ENCODE results near the gene TMEM97. TPM values are rescaled to one million over a fixed set of nuclear protein-coding genes. Genes with fewer than 3 reads are reported as not detected.

Gene TMEM97
- total RNA-seq, 3 donors from 2014 or later (not counting 1 experiment from before 2014, with no cell fraction given) = 4.6 to 8.8 (median 7.5) TPM

DNA sequence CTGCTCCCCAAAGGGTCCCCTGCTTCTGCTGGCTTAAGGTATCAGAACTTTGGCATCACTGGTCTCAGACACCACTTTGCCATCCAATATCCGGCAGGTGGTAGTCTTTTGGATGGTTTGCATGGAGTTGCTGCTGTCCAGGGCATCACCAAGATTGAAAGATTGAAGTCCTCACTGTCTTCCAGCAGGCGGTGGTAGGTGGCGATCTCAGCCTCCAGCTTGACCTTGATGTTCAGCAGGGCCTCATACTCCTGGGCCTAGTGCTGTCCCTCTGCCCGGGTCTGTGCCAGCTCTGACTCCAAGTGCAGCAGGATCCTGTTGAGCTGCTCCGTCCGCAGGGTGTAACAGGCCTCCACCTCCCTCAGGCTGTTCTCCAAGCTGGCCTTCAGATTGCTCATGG, 43.0 kb upstream of the TMEM97 start:
- H3K4me3 ChIP-seq (ENCODE audit: low read length) = no peak overlapping the region
- ATAC-seq (no peak), DNase-seq (no peak)
- no peaks in the 10 kb centered on the region for H3K9me3 Mint-ChIP-seq
- intact Hi-C loops (cut with micrococcal nuclease) = no loop called here
- TF ChIP-seq, protein P1, sequence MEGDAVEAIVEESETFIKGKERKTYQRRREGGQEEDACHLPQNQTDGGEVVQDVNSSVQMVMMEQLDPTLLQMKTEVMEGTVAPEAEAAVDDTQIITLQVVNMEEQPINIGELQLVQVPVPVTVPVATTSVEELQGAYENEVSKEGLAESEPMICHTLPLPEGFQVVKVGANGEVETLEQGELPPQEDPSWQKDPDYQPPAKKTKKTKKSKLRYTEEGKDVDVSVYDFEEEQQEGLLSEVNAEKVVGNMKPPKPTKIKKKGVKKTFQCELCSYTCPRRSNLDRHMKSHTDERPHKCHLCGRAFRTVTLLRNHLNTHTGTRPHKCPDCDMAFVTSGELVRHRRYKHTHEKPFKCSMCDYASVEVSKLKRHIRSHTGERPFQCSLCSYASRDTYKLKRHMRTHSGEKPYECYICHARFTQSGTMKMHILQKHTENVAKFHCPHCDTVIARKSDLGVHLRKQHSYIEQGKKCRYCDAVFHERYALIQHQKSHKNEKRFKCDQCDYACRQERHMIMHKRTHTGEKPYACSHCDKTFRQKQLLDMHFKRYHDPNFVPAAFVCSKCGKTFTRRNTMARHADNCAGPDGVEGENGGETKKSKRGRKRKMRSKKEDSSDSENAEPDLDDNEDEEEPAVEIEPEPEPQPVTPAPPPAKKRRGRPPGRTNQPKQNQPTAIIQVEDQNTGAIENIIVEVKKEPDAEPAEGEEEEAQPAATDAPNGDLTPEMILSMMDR (IDR thresholded peaks at IDR 0.05) = no peak
- H3K36me3 Mint-ChIP-seq = no peaks in the 10 kb centered on the region
- H3K4me1 ChIP-seq (ENCODE audit: control insufficient read depth, insufficient read depth, low read length) = peaks cover 19% of the 10 kb centered on the region
- no peak overlapping the region for H3K27ac ChIP-seq (ENCODE audit: low read length)
- WGBS (ENCODE audit: insufficient coverage) = 94% methylated on average over 6 of the region's 6 CpGs
- peaks cover 12% of the 10 kb centered on the region for H3K27me3 ChIP-seq (ENCODE audit: control insufficient read depth, insufficient read depth, low read length)
- H3K4me1 Mint-ChIP-seq = peaks cover 8 to 15% of the 10 kb centered on the region in 2 donors
- no peak overlapping the region for H3K4me3 Mint-ChIP-seq
- no peak overlapping the region for H3K27ac Mint-ChIP-seq
- H3K27me3 Mint-ChIP-seq (ENCODE audit: low read depth in 2 of 2) = peaks cover 32 to 42% of the 10 kb centered on the region in 2 donors
- H3K9me3 ChIP-seq (ENCODE audit: control insufficient read depth, insufficient read depth, low read length) = no peaks in the 10 kb centered on the region
- H3K36me3 ChIP-seq (ENCODE audit: control insufficient read depth, insufficient read depth, low read length) = no peaks in the 10 kb centered on the region

- TF ChIP-seq, protein P1 (IDR thresholded peaks at IDR 0.05) = no peak
- Histone ChIP-seq H3K4me3 (ENCODE audit: low read length) (no peak overlapping the region), H3K36me3 (ENCODE audit: control insufficient read depth, insufficient read depth, low read length) (no peaks in the 10 kb centered on the region), H3K27me3 (ENCODE audit: control insufficient read depth, insufficient read depth, low read length) (peaks cover 10% of the 10 kb centered on the region), H3K4me1 (ENCODE audit: control insufficient read depth, insufficient read depth, low read length) (peaks cover 19% of the 10 kb centered on the region), H3K9me3 (ENCODE audit: control insufficient read depth, insufficient read depth, low read length) (no peaks in the 10 kb centered on the region), H3K27ac (ENCODE audit: low read length) (no peak overlapping the region)
- no peaks in the 10 kb centered on the region for H3K36me3 Mint-ChIP-seq
- H3K27ac Mint-ChIP-seq = no peak overlapping the region
- intact Hi-C loops (cut with micrococcal nuclease) = no loop called here
- H3K27me3 Mint-ChIP-seq (ENCODE audit: low read depth in 2 of 2) = peaks cover 20 to 41% of the 10 kb centered on the region in 2 donors
- no peak for ATAC-seq
- no peak for DNase-seq
- 89% methylated on average over 5 of the region's 6 CpGs for WGBS (ENCODE audit: insufficient coverage)
- peaks cover 8 to 15% of the 10 kb centered on the region in 2 donors for H3K4me1 Mint-ChIP-seq
- no peak overlapping the region for H3K4me3 Mint-ChIP-seq
- H3K9me3 Mint-ChIP-seq = no peaks in the 10 kb centered on the region
Observed at GRCh38 chr17:28279411-28279810, 39.6 kb upstream of the TMEM97 start.

DNA sequence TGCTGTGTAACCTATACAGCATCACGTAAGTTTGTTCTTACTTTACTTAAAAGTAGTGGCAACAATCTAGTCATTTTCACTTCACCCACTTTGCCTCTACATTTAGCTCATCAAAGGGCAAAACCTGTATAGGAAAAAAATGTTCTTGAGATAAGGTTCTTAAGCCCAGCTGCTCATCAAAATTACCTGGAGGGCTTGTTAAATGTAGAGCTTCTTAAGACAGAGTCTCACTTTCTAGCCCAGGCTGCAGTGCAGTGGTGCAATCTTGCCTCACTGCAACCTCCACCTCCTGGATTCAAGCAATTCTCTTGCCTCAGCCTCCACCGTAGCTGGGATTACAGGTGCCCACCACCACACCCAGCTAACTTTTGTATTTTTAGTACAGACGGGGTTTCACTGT, 38.2 kb upstream of the TMEM97 start:
- DNase-seq (no peak), ATAC-seq (no peak)
- H3K4me1 ChIP-seq (ENCODE audit: control insufficient read depth, insufficient read depth, low read length) = peaks cover 12% of the 10 kb centered on the region
- no peak overlapping the region for H3K4me3 Mint-ChIP-seq
- no peak overlapping the region for H3K4me3 ChIP-seq (ENCODE audit: low read length)
- TF ChIP-seq, protein P1 (IDR thresholded peaks at IDR 0.05) = no peak
- no peak overlapping the region for H3K27ac ChIP-seq (ENCODE audit: low read length)
- H3K9me3 ChIP-seq (ENCODE audit: control insufficient read depth, insufficient read depth, low read length) = no peaks in the 10 kb centered on the region
- peaks cover 6% of the 10 kb centered on the region for H3K27me3 ChIP-seq (ENCODE audit: control insufficient read depth, insufficient read depth, low read length)
- no peaks in the 10 kb centered on the region for H3K36me3 Mint-ChIP-seq
- WGBS (ENCODE audit: insufficient coverage) = 89% methylated on average over 2 of the region's 3 CpGs
- no peaks in the 10 kb centered on the region for H3K36me3 ChIP-seq (ENCODE audit: control insufficient read depth, insufficient read depth, low read length)
- no peaks in the 10 kb centered on the region for H3K9me3 Mint-ChIP-seq
- H3K4me1 Mint-ChIP-seq = peaks cover 8 to 10% of the 10 kb centered on the region in 2 donors
- intact Hi-C loops (cut with micrococcal nuclease) = no loop called here
- no peak overlapping the region for H3K27ac Mint-ChIP-seq
- peaks cover 12 to 28% of the 10 kb centered on the region in 2 donors for H3K27me3 Mint-ChIP-seq (ENCODE audit: low read depth in 2 of 2)

- TF ChIP-seq, protein P1 (IDR thresholded peaks at IDR 0.05) = no peak
- Mint-ChIP-seq H3K27me3 (ENCODE audit: low read depth in 2 of 2) (peaks cover 12 to 32% of the 10 kb centered on the region in 2 donors), H3K9me3 (no peaks in the 10 kb centered on the region), H3K4me3 (no peak overlapping the region), H3K27ac (no peak overlapping the region), H3K36me3 (no peaks in the 10 kb centered on the region), H3K4me1 (peaks cover 8 to 10% of the 10 kb centered on the region in 2 donors)
- H3K27me3 ChIP-seq (ENCODE audit: control insufficient read depth, insufficient read depth, low read length) = no peaks in the 10 kb centered on the region
- no peak overlapping the region for H3K4me3 ChIP-seq (ENCODE audit: low read length)
- no peak for DNase-seq
- no peak overlapping the region for H3K27ac ChIP-seq (ENCODE audit: low read length)
- H3K4me1 ChIP-seq (ENCODE audit: control insufficient read depth, insufficient read depth, low read length) = peaks cover 9% of the 10 kb centered on the region
- WGBS (ENCODE audit: insufficient coverage) = 93% methylated on average over 7 of the region's 7 CpGs
- ATAC-seq = no peak
- H3K9me3 ChIP-seq (ENCODE audit: control insufficient read depth, insufficient read depth, low read length) = no peaks in the 10 kb centered on the region
- H3K36me3 ChIP-seq (ENCODE audit: control insufficient read depth, insufficient read depth, low read length) = no peaks in the 10 kb centered on the region
- intact Hi-C loops (cut with micrococcal nuclease) = no loop called here
Observed at GRCh38 chr17:28282596-28282995, 36.4 kb upstream of the TMEM97 start.

Measured in natural killer cell (primary cell).